Hematopoietic multipotent progenitor cell (in vitro differentiated cells): Measurements from ENCODE around the gene GRK2. TPM values are rescaled to one million over a fixed set of nuclear protein-coding genes. Genes with fewer than 3 reads are reported as not detected.
"Not testable (repeated sequence)": the region's sequence is repeated elsewhere in the genome, so short reads cannot be mapped to it uniquely, and the experiment has no call there.

ENCODE experiments used
- DNase-seq, 3 donors: peaks; one replicate each; pipeline ENCODE4 v3.0.0-alpha.2; 2011 to 2015; ENCODE audit warnings: low read depth in 2 of 3, low spot score in 2 of 3
- total RNA-seq: library from RNA; depleted of rRNA; stranded (reverse); fragments of >200 nt; gene quantifications from one replicate; pipeline ENCODE4 v1.2.3, GENCODE V29; 2012

Gene GRK2
- total RNA-seq, 1 donor = 543 TPM

GRCh38 chr11:67310246-67311050, 44.2 kb downstream of the GRK2 start:
- DNase-seq = no peak

GRCh38 chr11:67311051-67311555, 44.8 kb downstream of the GRK2 start:
- DNase-seq = no peak

GRCh38 chr11:67311556-67312082, 45.3 kb downstream of the GRK2 start:
- no peak for DNase-seq

- peak in 1 of 3 donors; percentile 26 for DNase-seq
These were observed 46.1 kb downstream of the GRK2 start for GRCh38 chr11:67312187-67313021.

- DNase-seq = no peak
These were observed 47.0 kb downstream of the GRK2 start for GRCh38 chr11:67313125-67313890.

- no peak for DNase-seq
These were observed 47.9 kb downstream of the GRK2 start for GRCh38 chr11:67314218-67314617.

- DNase-seq = no peak
These were observed 49.1 kb downstream of the GRK2 start for GRCh38 chr11:67315325-67315909.

GRCh38 chr11:67316882-67317204, 50.6 kb downstream of the GRK2 start:
- no peak for DNase-seq

- peak; percentile 97 to 99 (median 99) for DNase-seq
These were observed 51.1 kb downstream of the GRK2 start for GRCh38 chr11:67317205-67317887.

- no peak for DNase-seq
These were observed 51.7 kb downstream of the GRK2 start for GRCh38 chr11:67317888-67318555.

GRCh38 chr11:67318876-67319275, 52.6 kb downstream of the GRK2 start:
- DNase-seq = not testable (repeated sequence)

GRCh38 chr11:67320011-67320410, 53.7 kb downstream of the GRK2 start:
- DNase-seq = no peak

- DNase-seq = no peak
These were observed 54.4 kb downstream of the GRK2 start for GRCh38 chr11:67320691-67321090.

GRCh38 chr11:67321313-67321871, 55.1 kb downstream of the GRK2 start:
- DNase-seq = no peak

GRCh38 chr11:67322049-67322448, 55.8 kb downstream of the GRK2 start:
- no peak for DNase-seq

- no peak for DNase-seq
These were observed 57.3 kb downstream of the GRK2 start for GRCh38 chr11:67323526-67323925.

- DNase-seq = no peak
These were observed 65.9 kb downstream of the GRK2 start for GRCh38 chr11:67332081-67332691.
